Endothelial cell of umbilical vein (primary cell): ENCODE data around the gene SHISA7. TPM values are rescaled to one million over a fixed set of nuclear protein-coding genes. Genes with fewer than 3 reads are reported as not detected.

Experiments used
- BruUV-seq: library from RNA; stranded (reverse); fragments of 400-500 nt; replicated peaks from 2 replicates; lab custom pipeline; 2021; lab: Mats Ljungman, UMichigan
- CTCF ChIA-PET: fragments of 300-600, 350-600 bp; sonication (Branson Sonifier 250); formaldehyde crosslinking; loops from one replicate; lab custom pipeline; 2021; ENCODE audit warnings: antibody characterized with exemption, inconsistent platforms; lab: Charles Lee
- POLR2A ChIA-PET: fragments of 300-600, 350-600 bp; sonication (Branson Sonifier 250); formaldehyde crosslinking; loops from one replicate; lab custom pipeline; 2021; ENCODE audit warnings: antibody characterized with exemption, inconsistent platforms; lab: Charles Lee
- DNase-seq: peaks from one replicate; pipeline ENCODE4 v3.0.0-alpha.2; 2011; ENCODE audit warnings: low read depth, low spot score
- FAIRE-seq: peaks from 2 replicates; lab custom pipeline; 2011; peaks lifted over from hg19 to GRCh38; lab: Jason Lieb, UNC
- H2AFZ ChIP-seq: 2 replicates; pipeline ENCODE4 v1.6.0; 2012; ENCODE audit warnings: low read depth, low read length, control low read depth, inconsistent platforms
- H3K27ac ChIP-seq: 2 replicates; pipeline ENCODE4 v1.5.1; 2011; ENCODE audit warnings: low read depth, mild to moderate bottlenecking, control low read depth, low read length, moderate library complexity; ENCODE audit not compliant: insufficient read depth
- H3K27me3 ChIP-seq, 2 experiments: 2 replicates each; pipeline versions ENCODE4 v1.6.0 to v1.6.1; 2011; ENCODE audit warnings: low read length in 2 of 2, mixed read lengths in 1 of 2; ENCODE audit not compliant: control insufficient read depth in 2 of 2, insufficient read depth in 2 of 2
- H3K36me3 ChIP-seq, 2 experiments: 2 replicates in 1 of 2; 3 replicates in 1 of 2; pipeline ENCODE4 v1.5.1; 2011; ENCODE audit warnings: low read length in 2 of 2, mild to moderate bottlenecking in 1 of 2, moderate library complexity in 1 of 2; ENCODE audit not compliant: control insufficient read depth in 2 of 2, insufficient read depth in 2 of 2; ENCODE audit errors: extremely low read depth in 1 of 2
- H3K4me1 ChIP-seq: 3 replicates; pipeline ENCODE4 v1.5.1; 2011; ENCODE audit warnings: mild to moderate bottlenecking, low read length; ENCODE audit not compliant: control insufficient read depth, insufficient read depth; ENCODE audit errors: extremely low read depth
- H3K4me2 ChIP-seq: 2 replicates; pipeline ENCODE4 v1.6.1; 2011; ENCODE audit warnings: low read length, control low read depth, mixed read lengths; ENCODE audit not compliant: insufficient read depth
- H3K4me3 ChIP-seq, 3 experiments: fragments of 200-600 bp in 1 of 3; sonication (generic), shearing (Covaris generic) in 1 of 3; replicated peaks in 1 of 3; 2 replicates each; pipeline ENCODE4 v1.5.1; 2011 to 2016; ENCODE audit warnings: control low read depth in 3 of 3, low read length in 3 of 3, mild to moderate bottlenecking in 2 of 3, inconsistent platforms in 1 of 3, low read depth in 1 of 3, moderate library complexity in 1 of 3; ENCODE audit not compliant: insufficient read depth in 1 of 3
- H3K79me2 ChIP-seq: 2 replicates; pipeline ENCODE4 v1.6.0; 2012; ENCODE audit warnings: low read length, inconsistent platforms; ENCODE audit not compliant: control insufficient read depth, insufficient read depth
- H3K9ac ChIP-seq: replicated peaks from 2 replicates; pipeline ENCODE3; 2011; ENCODE audit warnings: low read length, control low read depth; ENCODE audit not compliant: insufficient read depth; ENCODE audit errors: extremely low read depth
- H3K9me1 ChIP-seq: replicated peaks from 3 replicates; pipeline ENCODE4 v1.6.0; 2011; ENCODE audit warnings: mild to moderate bottlenecking, low read length; ENCODE audit not compliant: control insufficient read depth, insufficient read depth; ENCODE audit errors: extremely low read depth
- H3K9me3 ChIP-seq: replicated peaks from 2 replicates; pipeline ENCODE4 v1.5.1; 2012; ENCODE audit warnings: low read length, inconsistent platforms; ENCODE audit not compliant: control insufficient read depth, insufficient read depth
- H4K20me1 ChIP-seq: replicated peaks from 2 replicates; pipeline ENCODE3; 2011; ENCODE audit warnings: mild to moderate bottlenecking, low read length; ENCODE audit not compliant: control insufficient read depth, insufficient read depth; ENCODE audit errors: extremely low read depth
- CTCF ChIP-seq, 2 donors: IDR thresholded peaks; 1 replicate in 1 of 2; 2 replicates in 1 of 2; pipeline ENCODE4 v1.5.1; 2011; ENCODE audit warnings: low read length in 2 of 2, mild to moderate bottlenecking in 2 of 2, moderate library complexity in 2 of 2, control low read depth in 1 of 2, inconsistent platforms in 1 of 2, low read depth in 1 of 2; ENCODE audit not compliant: insufficient read depth in 1 of 2; ENCODE audit errors: extremely low read depth in 1 of 2
- MAX ChIP-seq: IDR thresholded peaks from 2 replicates; pipeline ENCODE4 v1.6.1; 2011; ENCODE audit not compliant: insufficient read depth, insufficient read length
- POLR2A ChIP-seq: IDR thresholded peaks from 2 replicates; pipeline ENCODE4 v1.6.1; 2012; ENCODE audit warnings: low read depth, mild to moderate bottlenecking, control low read depth, low read length
- dilution Hi-C: fragments of 300-500 bp; cut with MboI; formaldehyde crosslinking; loops from one replicate; pipeline ENCODE4 v1.15.0; 2019; ENCODE audit warnings: low sequenced_read_pairs; ENCODE audit not compliant: extremely low pct_ligation_motif_present
- intact Hi-C: fragments of 100-400 bp; cut with micrococcal nuclease; formaldehyde crosslinking; loops from one replicate; pipeline ENCODE4 v1.10.0; 2022
- polyA plus RNA-seq, 4 experiments: library from polyadenylated mRNA; depleted of rRNA in 3 of 4; stranded (reverse) in 3 of 4; unstranded in 1 of 4; fragments of >200 nt; gene quantifications; 2 replicates each; pipeline versions ENCODE4 v1.2.1 to v1.2.3, GENCODE V29; 2011 to 2012; ENCODE audit warnings: missing spikeins in 1 of 4
- total RNA-seq: library from RNA; stranded (reverse); gene quantifications from 2 replicates; pipeline ENCODE4 v1.2.3, GENCODE V29; 2021

The SHISA7 gene
- total and polyA plus RNA-seq, 2 donors (not counting 3 experiments of a cell fraction or from before 2014, with no cell fraction given): not detected

GRCh38 chr19:55461974-55462626 is 19.0 kb upstream of the SHISA7 start:
- BruUV-seq: no TSS peak
- TF ChIP-seq POLR2A: peak; percentile 77
- TF ChIP-seq MAX: no peak
- peak in 1 of 2 donors; percentile 1 for TF ChIP-seq CTCF (IDR thresholded peaks at IDR 0.05; ENCODE audit: extremely low read depth in 1 of 2, insufficient read depth in 1 of 2, low read depth in 1 of 2, low read length in 2 of 2)
- FAIRE-seq: no peak
- POLR2A ChIA-PET: interaction anchor here (1.0 to 1.1 kb wide), 3 partner anchors 14 to 54 kb away, joined by 4 to 6 read pairs (median 4); partner anchors contain the start of genes UBE2S and ZNF628
- Histone ChIP-seq H4K20me1 (no peaks in the 10 kb centered on the region), H3K27ac (peak overlapping the region; percentile 14), H3K9me1 (no peaks in the 10 kb centered on the region), H3K27me3 (no peaks in the 10 kb centered on the region), H3K4me1 (peaks cover 13% of the 10 kb centered on the region), H3K9me3 (no peaks in the 10 kb centered on the region), H2AFZ (peak overlapping the region; percentile 61), H3K79me2 (no peaks in the 10 kb centered on the region), H3K4me2 (peak overlapping the region; percentile 84), H3K4me3 (peak overlapping the region; percentile 13 to 55 (median 52)), H3K36me3 (no peaks in the 10 kb centered on the region), H3K9ac (peak overlapping the region; percentile 40)
- dilution Hi-C loops: no loop called here
- CTCF ChIA-PET: interaction anchor here (0.6 to 1.5 kb wide), 7 partner anchors 9 to 326 kb away, joined by 3 to 21 read pairs (median 4); no protein-coding TSS in a partner anchor
- intact Hi-C loops: loop anchor here (1.0 to 5.0 kb wide), 5 partner anchors 14 to 162 kb away; partner anchors contain the start of genes RPL28, TMEM238, ZNF628 and ZNF784
- peak; percentile 57 for DNase-seq
